H54 (cell line): ENCODE measurements around the gene SNRPN.
"Not testable (repeated sequence)": the region's sequence is repeated elsewhere in the genome, so short reads cannot be mapped to it uniquely, and the experiment has no call there.

ENCODE experiments used
- DNase-seq: peaks from one replicate; pipeline ENCODE4 v3.0.0; 2011; ENCODE audit warnings: low spot score, mixed read lengths; ENCODE audit not compliant: insufficient read length
- FAIRE-seq: peaks from 3 replicates; lab custom pipeline; 2011; peaks lifted over from hg19 to GRCh38; lab: Jason Lieb, UNC
- POLR2A ChIP-seq: IDR thresholded peaks from 2 replicates; pipeline ENCODE4 v1.6.1; 2011; ENCODE audit warnings: low read depth, mild to moderate bottlenecking, low read length

Gene SNRPN

DNA sequence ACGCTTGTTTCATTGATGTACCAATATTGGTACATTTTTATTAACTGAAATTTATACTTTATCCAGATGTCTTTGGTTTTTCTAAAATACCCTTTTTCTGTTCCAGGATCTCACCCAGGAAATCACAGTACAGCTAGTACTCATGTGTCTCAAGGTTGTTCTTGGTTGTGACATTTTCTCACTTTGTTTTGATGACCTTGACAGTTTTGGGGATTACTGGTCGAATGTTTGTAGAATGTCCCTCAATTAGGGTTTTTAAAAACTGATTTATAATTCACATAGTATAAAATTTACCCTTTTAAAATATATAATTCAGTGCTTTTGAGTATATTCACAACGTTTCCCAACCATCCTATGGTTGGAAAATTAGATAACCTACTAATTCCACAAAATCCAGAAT lies 6.3 kb upstream of the SNRPN start:
- FAIRE-seq (no peak), DNase-seq (no peak)
- TF ChIP-seq POLR2A: no peak

DNA sequence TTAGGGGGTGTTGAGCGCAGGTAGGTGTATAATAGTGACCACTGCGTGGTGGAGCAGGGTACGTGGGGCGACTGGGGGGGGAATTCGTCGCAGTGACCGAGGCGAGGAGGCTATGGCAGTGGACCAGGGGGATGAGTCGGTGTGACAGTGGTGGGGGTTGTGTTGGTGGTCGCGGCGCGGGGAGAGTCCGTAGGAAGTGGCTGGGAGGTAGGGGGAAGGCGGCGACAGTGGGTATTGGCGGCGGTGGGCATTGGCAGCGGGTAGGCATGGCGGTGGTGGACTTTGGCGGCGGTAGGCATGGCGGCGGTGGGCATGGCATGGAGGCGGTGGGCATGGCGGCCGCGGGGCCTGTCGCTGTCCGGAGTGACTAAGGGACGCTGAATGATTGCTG lies 739 bp downstream of the SNRPN start:
- TF ChIP-seq POLR2A: no peak
- FAIRE-seq: no peak
- no peak for DNase-seq

DNA sequence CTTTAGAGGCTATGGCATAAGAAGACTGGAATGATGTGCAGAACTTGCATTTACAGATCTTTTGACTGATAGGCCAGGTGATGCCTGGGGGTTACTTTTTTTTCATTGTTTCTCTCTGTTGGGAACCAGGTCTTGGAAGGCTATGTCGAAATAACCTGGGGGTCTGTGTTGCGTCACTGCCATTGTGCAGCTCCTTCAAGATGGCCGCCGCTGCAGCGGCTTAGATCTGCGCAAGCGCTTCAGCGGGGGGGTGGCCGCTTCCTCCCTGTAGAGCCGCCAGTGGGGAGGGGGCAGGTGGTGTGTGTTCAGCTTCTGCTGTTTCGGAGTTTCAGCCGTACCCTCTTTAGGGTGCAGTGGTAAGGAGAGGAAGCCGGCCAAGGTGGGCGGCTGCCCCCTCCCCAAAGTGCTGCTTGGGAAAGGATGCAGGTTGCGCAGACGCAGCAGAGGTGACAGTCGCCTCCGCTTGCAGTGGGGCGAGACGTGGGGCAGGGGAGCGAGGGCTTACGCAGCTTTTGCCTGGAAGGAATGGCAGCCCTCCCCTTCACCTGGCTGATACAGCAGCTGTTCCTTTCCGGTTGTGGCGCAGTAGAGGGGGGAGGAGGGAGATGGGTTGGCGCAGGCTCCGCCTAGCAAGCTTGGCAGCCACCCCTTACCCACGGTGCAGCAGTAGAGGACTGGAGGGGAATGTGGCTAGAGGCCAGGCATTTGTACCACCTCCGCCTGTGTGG lies 1.5 kb downstream of the SNRPN start:
- DNase-seq (peak; percentile 8), FAIRE-seq (no peak)
- TF ChIP-seq POLR2A: no peak

DNA sequence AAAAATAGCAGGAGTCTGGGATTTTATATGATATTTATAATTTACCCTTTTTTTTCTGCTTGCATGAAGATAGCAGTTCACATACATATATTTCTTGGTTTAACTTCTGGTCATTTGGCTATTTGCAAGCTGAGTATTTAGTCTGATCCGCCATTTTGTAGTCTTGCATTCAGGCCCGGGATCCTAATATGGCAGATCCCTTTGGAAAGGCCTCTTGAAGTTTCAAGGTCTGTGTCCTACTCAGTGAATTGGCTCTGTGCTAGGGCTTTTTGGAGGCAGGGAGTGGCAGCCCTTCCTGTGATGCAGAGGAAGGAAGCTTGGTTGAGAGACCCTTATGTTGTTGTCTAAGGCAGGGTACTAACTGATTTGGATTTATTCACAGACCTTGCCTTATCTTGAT lies 2.9 kb downstream of the SNRPN start:
- TF ChIP-seq POLR2A: no peak
- DNase-seq (no peak), FAIRE-seq (no peak)

DNA sequence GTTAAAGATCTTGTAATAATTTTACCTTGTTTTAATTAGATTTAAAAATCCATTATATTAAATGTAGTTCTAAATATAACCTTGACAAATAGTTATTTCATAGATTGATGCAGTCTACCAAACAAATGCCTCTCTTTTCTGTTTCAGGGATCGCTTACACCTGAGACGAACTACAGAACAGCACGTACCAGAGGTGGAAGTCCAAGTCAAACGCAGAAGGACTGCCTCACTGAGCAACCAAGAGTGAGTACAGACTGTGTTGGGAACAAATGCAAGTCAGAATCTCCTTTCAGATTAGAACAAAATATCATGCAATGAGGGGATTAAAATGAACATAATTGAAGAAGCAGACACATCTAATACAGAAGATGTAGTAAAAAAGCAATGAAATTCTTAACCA lies 7.2 kb downstream of the SNRPN start:
- DNase-seq: no peak
- no peak for TF ChIP-seq POLR2A

DNA sequence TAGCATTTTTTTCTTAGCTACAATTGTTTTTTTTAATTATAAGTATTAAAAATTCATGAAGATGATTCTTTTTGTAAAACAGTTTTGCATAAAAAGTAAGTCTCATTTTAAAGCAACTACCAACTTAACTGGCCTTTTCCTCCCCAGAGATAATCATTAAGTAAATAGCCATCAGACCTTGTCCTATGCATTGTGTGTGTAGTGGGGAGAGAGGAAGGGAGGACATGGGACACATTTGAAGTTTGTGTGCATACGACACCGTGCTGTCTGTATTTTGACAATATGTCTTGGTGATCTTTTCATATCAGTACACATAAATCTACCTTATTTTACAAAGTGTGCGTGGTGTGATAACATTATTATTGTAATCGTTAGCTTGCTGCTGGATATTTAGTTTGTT lies 8.1 kb downstream of the SNRPN start:
- DNase-seq: no peak
- no peak for TF ChIP-seq POLR2A
- FAIRE-seq: no peak

More for the DNA sequence above, 7.2 kb downstream of the SNRPN start:
- FAIRE-seq: no peak

DNA sequence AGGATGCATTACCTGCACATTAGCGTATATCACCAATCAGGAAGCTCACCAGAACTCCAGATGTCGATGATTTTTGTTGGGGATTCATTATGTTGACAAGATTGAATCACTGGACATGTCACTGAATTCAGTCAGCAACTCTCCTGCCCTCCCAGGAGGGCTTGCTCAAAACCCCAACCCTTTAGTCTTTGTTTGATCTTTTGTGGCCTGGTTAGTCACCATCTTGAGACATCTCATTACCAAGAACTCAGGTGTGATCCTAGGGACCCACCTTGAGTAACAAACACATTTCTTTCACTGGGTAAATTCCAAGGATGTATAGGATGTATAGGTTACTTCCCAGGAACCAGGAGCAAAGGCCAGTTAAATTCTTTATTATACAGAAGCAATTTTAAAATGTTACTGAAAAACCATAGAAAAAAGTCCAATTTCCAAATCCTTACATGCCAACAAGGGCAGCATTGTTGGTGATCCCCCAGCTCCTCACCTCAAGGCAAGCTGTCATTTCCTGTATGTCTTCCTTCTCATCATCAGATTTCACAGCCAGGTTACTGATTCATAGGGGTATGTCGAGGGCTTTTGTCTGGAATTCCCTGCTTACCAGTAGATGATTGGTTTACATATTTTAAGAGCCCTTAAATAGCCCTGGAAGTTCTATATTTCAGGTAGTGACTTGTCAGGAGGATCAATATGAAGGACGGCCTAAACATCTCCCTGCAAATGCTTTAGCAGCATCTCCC lies 11.7 kb downstream of the SNRPN start:
- DNase-seq (no peak), FAIRE-seq (no peak)
- TF ChIP-seq POLR2A: no peak

DNA sequence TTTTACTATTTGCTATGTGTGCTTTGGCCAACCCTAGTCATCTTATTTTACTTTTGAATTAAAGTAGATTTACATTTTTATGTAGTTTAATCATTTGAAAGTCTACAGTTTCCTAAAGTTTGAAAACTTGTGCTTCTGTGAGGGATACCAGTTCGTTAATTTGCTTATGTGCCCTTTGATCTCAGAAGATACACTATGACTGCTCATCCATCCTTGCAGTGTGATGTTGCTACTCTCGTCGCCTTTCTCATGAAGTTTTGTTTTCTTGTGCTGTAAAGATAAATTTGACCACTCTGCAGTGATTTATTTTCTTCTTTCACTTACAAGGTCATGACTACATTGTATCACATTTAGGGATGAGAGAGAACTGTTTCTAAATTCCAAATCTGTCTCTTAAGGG lies 16.3 kb downstream of the SNRPN start:
- FAIRE-seq (no peak), DNase-seq (no peak)

DNA sequence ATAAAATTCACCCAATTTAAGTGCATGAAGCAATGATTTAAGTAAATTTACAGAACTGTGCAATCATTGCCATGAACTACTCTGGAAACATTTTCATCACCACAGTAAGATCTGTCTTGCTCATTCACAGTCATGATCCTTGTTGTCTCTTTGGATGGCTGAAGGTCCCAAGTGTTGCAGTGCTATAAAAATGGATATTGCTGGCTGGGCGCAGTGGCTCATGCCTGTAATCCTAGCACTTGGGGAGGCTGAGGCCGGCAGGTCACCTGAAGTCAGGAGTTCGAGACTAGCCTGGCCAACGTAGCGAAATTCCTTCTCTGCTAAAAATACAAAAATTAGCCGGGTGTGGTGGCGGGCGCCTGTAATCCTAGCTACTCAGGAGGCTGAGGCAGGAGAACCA lies 17.0 kb downstream of the SNRPN start:
- FAIRE-seq: no peak
- TF ChIP-seq POLR2A: no peak
- DNase-seq: no peak

More for the DNA sequence above, 16.3 kb downstream of the SNRPN start:
- no peak for TF ChIP-seq POLR2A

DNA sequence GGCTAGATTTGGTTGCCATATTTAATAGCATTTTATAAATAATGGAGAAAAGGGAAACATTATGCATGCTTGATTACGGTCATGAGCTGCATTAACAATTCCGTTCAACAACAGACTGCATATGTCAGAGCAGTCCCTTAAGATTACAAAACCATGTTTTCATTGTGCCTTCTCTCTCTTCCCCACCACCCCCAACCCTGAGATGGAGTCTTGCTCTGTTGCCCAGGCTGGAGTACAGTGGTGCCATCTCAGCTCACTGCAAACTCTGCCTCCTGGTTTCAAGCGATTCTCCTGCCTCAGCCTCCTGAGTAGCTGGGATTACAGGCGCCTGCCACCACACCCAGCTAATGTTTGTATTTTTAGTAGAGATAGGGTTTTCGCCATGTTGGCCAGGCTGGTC lies 17.9 kb downstream of the SNRPN start:
- FAIRE-seq, DNase-seq: not testable (repeated sequence)

DNA sequence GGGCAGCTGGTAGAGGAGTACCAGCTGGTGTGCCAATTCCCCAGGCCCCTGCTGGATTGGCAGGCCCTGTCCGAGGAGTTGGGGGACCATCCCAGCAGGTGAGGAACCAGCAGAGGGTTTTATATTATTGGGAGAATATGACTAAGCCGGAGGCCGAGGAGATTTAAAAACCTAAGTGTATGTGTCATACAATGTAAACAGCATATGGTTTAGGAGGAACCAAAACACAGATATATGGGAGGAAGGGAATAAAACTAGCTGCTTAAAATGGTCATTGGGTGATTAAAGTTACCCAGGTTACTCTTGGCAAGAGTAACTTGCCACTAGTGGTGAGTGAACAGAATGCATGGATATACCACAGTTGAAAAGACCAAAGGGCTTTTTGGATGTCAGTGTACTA lies 22.1 kb downstream of the SNRPN start:
- TF ChIP-seq POLR2A: no peak
- FAIRE-seq: no peak
- DNase-seq: no peak

DNA sequence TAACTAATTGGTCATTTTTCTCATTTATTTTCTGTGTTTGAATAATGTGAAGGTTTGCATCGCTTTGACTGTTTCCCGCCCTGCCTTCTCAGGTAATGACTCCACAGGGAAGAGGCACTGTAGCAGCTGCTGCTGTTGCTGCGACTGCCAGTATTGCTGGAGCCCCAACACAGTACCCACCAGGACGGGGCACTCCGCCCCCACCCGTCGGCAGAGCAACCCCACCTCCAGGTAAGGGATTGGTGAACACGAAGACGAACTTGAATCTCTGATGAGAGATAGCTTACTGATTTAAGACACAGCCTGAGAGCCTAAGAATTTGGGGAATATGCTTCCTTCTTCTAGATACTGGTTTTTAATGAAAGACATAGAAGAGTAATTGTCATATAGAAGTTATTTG lies 22.9 kb downstream of the SNRPN start:
- TF ChIP-seq POLR2A: no peak
- FAIRE-seq: no peak
- DNase-seq: no peak

DNA sequence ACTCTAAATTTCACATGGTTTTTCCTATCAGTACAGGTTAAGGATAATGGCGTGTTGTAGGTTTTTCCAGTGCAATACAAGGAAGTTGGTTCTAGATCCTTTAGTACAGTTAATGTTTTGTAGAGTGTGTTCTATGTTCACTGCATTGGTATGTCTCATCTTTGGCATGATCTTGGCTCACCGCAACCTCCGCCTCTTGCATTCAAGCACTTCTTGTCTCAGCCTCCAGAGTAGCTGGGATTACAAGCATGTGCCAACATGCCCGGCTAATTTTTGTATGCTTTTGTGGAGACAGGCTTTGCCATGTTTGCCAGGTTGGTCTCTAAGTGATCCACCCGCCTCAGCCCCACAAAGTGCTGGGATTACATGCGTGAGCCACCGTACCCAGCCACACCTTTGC lies 30.4 kb downstream of the SNRPN start:
- DNase-seq (no peak), FAIRE-seq (no peak)
- no peak for TF ChIP-seq POLR2A

DNA sequence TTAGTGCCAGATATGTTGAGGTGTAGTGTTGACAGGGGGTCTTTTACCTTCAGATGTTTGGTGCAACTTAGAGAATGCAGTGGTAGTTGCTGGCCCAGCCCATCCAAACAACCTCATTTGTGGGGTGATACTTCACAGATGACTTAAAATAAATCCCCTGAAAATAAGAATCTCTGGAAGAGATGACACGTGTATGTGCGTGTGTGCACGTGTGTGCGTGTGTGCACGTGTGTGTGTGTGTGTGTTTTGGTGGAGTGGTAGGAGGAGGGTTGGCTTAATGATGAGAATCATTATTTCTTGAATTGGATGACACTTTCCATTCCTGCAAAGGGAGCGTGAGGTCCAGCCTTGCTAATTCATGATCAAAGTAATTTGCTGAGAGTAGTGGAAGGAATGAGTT lies 31.9 kb downstream of the SNRPN start:
- FAIRE-seq: no peak
- DNase-seq: no peak
- no peak for TF ChIP-seq POLR2A

DNA sequence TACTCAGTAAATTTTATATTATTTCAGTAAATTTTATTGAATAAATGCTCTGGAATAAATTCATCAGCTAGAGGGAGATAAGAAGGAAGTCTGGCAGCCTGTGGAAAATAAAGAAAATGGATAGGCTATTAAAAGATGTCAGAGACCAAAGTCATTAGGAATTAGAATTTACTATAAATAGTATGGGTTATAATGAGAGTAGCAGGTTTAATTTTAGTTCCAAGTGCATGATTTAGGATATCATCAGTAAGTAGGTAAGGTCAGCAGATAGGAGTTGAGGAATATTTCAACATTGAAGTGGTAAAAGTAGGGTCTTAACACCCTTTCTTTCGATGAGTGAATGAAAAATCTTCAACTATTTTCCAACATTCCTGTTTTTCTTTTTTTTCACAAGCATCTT lies 64.6 kb downstream of the SNRPN start:
- TF ChIP-seq POLR2A: no peak
- no peak for DNase-seq
- no peak for FAIRE-seq

DNA sequence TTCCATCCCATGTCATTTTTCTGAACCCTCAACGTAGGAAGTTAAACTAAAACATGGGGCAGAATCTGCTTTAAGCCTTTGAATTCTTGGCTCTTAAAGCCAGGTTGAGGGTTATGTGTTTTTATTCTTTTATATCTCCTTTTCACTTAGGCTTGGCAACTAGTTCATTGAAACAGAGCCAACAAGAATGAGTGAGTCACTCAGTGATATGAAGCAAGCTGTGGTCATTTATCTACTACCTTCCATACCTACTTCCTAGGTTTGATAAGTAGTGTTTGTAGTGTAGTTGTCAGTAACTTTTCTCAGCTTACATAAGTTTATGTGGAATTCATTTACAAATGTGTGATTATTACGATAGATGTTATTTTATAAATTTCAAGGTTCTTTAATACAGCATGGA lies 67.4 kb downstream of the SNRPN start:
- DNase-seq (no peak), FAIRE-seq (no peak)
- no peak for TF ChIP-seq POLR2A
